GM13977 (cell line): ENCODE results near the gene COL12A1.

Source experiments
- DNase-seq: peaks from one replicate; pipeline ENCODE4 v3.0.0; 2012; ENCODE audit warnings: low spot score
- in situ Hi-C: fragments of 300-500 bp; cut with MboI; formaldehyde crosslinking; loops from one replicate; pipeline ENCODE4 v1.12.0; 2022; ENCODE audit warnings: low sequenced_read_pairs, low pct_unique_long_range_greater_than_20kb, mixed read lengths, inconsistent platforms; ENCODE audit not compliant: unreplicated experiment
- TF ChIP-seq, protein P1 (sequence below): IDR thresholded peaks from 2 replicates; pipeline ENCODE4 v1.5.1; 2012; ENCODE audit warnings: mild to moderate bottlenecking, control low read depth; ENCODE audit not compliant: insufficient read depth; ENCODE audit errors: extremely low read depth, missing control alignments

COL12A1 gene

DNA sequence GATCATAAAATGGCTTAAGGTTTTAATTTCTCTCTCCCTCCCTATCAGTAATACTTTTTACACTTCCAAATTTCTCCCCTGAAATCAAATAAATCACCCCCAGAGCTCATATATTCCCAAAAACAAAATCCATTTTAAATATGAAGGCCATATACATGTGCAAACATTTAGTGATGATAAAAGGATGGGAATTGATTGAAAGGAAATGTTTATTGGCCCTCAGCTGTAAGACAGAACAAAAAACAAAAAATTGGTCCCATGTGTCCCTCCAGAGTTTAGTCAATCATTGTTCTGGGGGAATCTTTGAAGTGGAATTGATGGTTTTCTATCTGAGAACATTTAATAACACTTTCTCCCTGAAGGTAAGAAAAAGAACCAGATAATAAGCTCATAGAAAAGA, 91.7 kb downstream of the COL12A1 start:
- in situ Hi-C loops = no loop called here

DNA sequence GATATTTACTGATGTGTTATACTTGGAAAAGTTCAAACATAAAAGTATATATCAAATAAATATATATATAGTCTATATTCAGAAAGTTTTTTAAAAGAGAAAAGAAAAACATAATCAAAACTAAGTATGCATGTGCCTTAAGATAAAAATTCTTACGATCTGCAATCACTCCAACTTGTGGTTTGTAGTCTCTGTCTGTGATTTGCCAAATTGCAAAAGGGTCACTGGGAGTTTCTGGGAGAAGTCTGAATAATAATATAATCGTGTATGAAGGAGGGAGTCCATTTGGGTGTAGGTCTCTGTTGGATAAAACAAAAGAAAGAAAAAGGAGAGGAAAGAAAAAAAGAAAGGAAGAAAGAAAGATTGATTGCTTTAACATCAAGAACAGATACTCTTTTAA, 92.4 kb downstream of the COL12A1 start:
- in situ Hi-C loops = no loop called here
- TF ChIP-seq, protein P1, sequence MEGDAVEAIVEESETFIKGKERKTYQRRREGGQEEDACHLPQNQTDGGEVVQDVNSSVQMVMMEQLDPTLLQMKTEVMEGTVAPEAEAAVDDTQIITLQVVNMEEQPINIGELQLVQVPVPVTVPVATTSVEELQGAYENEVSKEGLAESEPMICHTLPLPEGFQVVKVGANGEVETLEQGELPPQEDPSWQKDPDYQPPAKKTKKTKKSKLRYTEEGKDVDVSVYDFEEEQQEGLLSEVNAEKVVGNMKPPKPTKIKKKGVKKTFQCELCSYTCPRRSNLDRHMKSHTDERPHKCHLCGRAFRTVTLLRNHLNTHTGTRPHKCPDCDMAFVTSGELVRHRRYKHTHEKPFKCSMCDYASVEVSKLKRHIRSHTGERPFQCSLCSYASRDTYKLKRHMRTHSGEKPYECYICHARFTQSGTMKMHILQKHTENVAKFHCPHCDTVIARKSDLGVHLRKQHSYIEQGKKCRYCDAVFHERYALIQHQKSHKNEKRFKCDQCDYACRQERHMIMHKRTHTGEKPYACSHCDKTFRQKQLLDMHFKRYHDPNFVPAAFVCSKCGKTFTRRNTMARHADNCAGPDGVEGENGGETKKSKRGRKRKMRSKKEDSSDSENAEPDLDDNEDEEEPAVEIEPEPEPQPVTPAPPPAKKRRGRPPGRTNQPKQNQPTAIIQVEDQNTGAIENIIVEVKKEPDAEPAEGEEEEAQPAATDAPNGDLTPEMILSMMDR = no peak
- no peak for DNase-seq

More for the DNA sequence above, 91.7 kb downstream of the COL12A1 start:
- TF ChIP-seq, protein P1 = no peak
- no peak for DNase-seq

DNA sequence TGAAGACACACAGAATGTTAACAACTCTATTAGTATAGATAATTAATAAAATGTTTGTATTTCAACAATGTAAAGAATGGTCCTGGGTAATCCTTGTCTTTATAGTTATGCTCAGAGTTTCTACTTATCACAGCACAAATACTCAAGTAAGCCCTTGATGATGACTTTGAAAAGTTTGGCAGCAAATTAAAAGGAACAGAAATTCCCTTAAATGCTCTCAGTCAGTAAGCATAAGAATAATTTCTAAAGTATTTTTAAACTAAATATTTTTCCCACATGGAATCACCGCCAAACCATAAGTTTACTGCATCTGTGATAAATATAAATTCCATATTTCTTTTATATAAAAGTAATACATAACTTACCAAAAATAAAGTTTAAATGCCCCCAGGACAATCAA, 96.1 kb downstream of the COL12A1 start:
- in situ Hi-C loops = no loop called here
- no peak for DNase-seq
- TF ChIP-seq, protein P1 = no peak

DNA sequence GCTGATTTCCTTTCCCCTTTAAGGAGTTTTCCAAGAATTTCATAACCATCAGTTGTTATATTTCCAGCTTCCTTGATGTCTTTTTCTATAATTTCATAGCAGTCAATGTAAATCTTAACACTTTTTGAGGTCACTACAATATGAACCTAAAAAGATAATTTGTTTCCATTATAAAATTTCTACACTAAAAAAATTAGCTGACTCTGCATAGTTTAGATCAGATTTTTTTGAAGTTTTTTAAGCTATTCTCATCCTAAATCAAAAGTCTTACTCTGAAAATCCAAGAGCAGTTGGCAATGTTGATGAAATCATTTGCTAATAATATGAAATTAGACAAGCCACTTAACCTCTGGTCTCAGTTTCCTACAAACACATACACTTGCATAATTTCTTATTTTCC, 96.8 kb downstream of the COL12A1 start:
- TF ChIP-seq, protein P1 = no peak
- in situ Hi-C loops = no loop called here
- no peak for DNase-seq

DNA sequence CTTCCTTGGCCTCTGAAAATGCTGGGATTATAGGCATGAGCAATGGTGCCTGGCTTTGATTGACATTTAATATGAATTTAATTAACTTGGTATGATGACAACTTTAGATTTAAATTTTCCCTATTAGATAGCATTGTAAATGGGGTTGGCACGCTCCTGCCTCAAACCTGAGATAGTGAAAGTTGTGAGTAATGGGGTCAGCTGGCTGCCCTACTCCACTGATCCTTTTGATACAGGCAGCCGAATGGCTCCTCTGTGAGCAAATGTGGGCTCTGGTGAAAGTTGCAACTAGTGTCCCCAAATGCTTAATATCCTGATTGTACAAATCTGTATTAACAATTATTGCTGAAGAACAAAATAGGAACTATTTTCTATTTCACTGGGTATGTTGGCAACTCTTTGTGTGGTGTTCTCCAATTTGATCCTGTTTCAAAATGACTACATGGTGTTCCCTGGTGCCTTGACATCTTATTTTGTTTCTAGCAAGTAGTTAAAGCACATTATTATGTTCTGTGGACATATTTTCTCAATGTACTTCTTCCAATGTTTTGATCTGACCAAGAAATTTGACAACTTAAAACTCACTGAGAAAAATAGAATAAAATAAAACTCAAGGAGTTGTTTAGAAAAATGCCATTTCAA, 97.4 kb downstream of the COL12A1 start:
- in situ Hi-C loops = no loop called here
- no peak for DNase-seq

DNA sequence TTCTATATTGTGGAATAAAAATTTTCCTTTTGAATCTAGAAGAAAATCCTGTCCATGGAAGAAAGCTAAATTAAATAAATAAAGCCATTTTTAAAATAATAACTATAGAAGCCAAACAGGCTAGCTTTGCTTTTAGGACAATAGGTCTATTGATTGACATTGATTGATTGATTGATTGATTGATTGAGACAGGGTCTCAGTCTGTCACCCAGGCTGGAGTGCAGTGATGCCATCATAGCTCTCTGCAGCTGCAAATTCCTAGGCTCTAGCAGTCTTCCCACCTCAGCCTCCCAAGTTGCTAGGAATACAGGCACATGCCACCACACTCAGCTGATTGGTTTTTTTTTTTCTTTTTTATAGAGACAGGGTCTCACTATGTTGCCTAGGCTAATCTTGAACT, 97.9 kb downstream of the COL12A1 start:
- in situ Hi-C loops = no loop called here
- no peak for DNase-seq
- TF ChIP-seq, protein P1 = no peak

More for the DNA sequence above, 97.4 kb downstream of the COL12A1 start:
- TF ChIP-seq, protein P1 = no peak
